CD14-positive monocyte (primary cell): ENCODE measurements around the gene SDR42E1. TPM values are rescaled to one million over a fixed set of nuclear protein-coding genes. Genes with fewer than 3 reads are reported as not detected.

Source experiments
- DNase-seq, 3 donors: peaks; one replicate each; pipeline ENCODE4 v3.0.0-alpha.2; 2011 to 2022
- H2AFZ ChIP-seq: 2 replicates; pipeline ENCODE4 v1.6.0; 2012; ENCODE audit warnings: mild to moderate bottlenecking, low read depth, low read length, inconsistent platforms; ENCODE audit not compliant: insufficient read depth, poor library complexity, severe bottlenecking
- H3K27ac ChIP-seq, 2 donors: 1 replicate in 1 of 2; 2 replicates in 1 of 2; pipeline ENCODE4 v1.5.1; 2012 to 2013; ENCODE audit warnings: low read length in 2 of 2, control low read depth in 1 of 2, inconsistent platforms in 1 of 2, low read depth in 1 of 2, mild to moderate bottlenecking in 1 of 2
- H3K27me3 ChIP-seq, 2 donors: one replicate each; pipeline versions ENCODE4 v1.6.0 to v1.6.1; 2011 to 2013; ENCODE audit warnings: low read length in 2 of 2; ENCODE audit not compliant: control insufficient read depth in 2 of 2, insufficient read depth in 2 of 2
- H3K36me3 ChIP-seq, 2 donors: replicated peaks in 1 of 2; 1 replicate in 1 of 2; 2 replicates in 1 of 2; pipeline versions ENCODE4 v1.5.1 to v1.6.1; 2012 to 2013; ENCODE audit warnings: low read length in 2 of 2, control low read depth in 1 of 2, inconsistent platforms in 1 of 2, mild to moderate bottlenecking in 1 of 2; ENCODE audit not compliant: insufficient read depth in 2 of 2, control insufficient read depth in 1 of 2
- H3K4me1 ChIP-seq, 2 donors: 1 replicate in 1 of 2; 2 replicates in 1 of 2; pipeline versions ENCODE4 v1.5.1 to v1.6.1; 2012 to 2013; ENCODE audit warnings: low read length in 2 of 2, control low read depth in 1 of 2, inconsistent platforms in 1 of 2, mild to moderate bottlenecking in 1 of 2, moderate library complexity in 1 of 2; ENCODE audit not compliant: insufficient read depth in 2 of 2, control insufficient read depth in 1 of 2
- H3K4me2 ChIP-seq: replicated peaks from 2 replicates; pipeline ENCODE3; 2012; ENCODE audit warnings: low read length, moderate library complexity, mild to moderate bottlenecking; ENCODE audit not compliant: poor library complexity, severe bottlenecking; ENCODE audit errors: extremely low read depth
- H3K4me3 ChIP-seq, 3 experiments: fragments of 200-600 bp in 1 of 3; sonication (generic) in 1 of 3; replicated peaks in 1 of 3; 1 replicate in 2 of 3; 2 replicates in 1 of 3; pipeline ENCODE4 v1.5.1; 2011 to 2013; ENCODE audit warnings: low read length in 3 of 3, mild to moderate bottlenecking in 3 of 3, control low read depth in 2 of 3, low read depth in 2 of 3, inconsistent platforms in 1 of 3, moderate library complexity in 1 of 3
- H3K79me2 ChIP-seq: 2 replicates; pipeline ENCODE4 v1.6.0; 2012; ENCODE audit warnings: mild to moderate bottlenecking, control low read depth, inconsistent platforms, low read length, moderate library complexity; ENCODE audit not compliant: insufficient read depth
- H3K9ac ChIP-seq: 2 replicates; pipeline ENCODE4 v1.6.0; 2017; ENCODE audit warnings: low read length, mild to moderate bottlenecking; ENCODE audit not compliant: insufficient read depth, poor library complexity, severe bottlenecking
- H3K9me3 ChIP-seq, 2 donors: replicated peaks in 1 of 2; 1 replicate in 1 of 2; 2 replicates in 1 of 2; pipeline versions ENCODE4 v1.5.1 to v1.6.1; 2012 to 2013; ENCODE audit warnings: low read length in 2 of 2, control low read depth in 1 of 2; ENCODE audit not compliant: control insufficient read depth in 1 of 2, insufficient read depth in 1 of 2
- H4K20me1 ChIP-seq: 2 replicates; pipeline ENCODE4 v1.6.0; 2012; ENCODE audit warnings: mild to moderate bottlenecking, low read length, control low read depth, moderate library complexity; ENCODE audit not compliant: insufficient read depth
- H3K27ac Mint-ChIP-seq, 7 donors: one replicate each; pipeline ENCODE4 v1.8.0; 2020; ENCODE audit warnings: mild to moderate bottlenecking in 7 of 7, mixed read lengths in 7 of 7, moderate library complexity in 6 of 7, inconsistent platforms in 2 of 7
- H3K27me3 Mint-ChIP-seq, 3 donors: one replicate each; pipeline ENCODE4 v1.8.0; 2021 to 2022; ENCODE audit warnings: low read depth in 3 of 3, mild to moderate bottlenecking in 3 of 3, mixed read lengths in 3 of 3, moderate library complexity in 3 of 3, inconsistent platforms in 1 of 3
- H3K36me3 Mint-ChIP-seq, 2 donors: one replicate each; pipeline ENCODE4 v1.8.0; 2020; ENCODE audit warnings: mixed read lengths in 2 of 2, inconsistent platforms in 1 of 2, mild to moderate bottlenecking in 1 of 2
- H3K4me1 Mint-ChIP-seq: one replicate; pipeline ENCODE4 v1.8.0; 2020; ENCODE audit warnings: mild to moderate bottlenecking, mixed read lengths
- H3K4me3 Mint-ChIP-seq, 2 donors: one replicate each; pipeline ENCODE4 v1.8.0; 2020; ENCODE audit warnings: mild to moderate bottlenecking in 2 of 2, mixed read lengths in 2 of 2, moderate library complexity in 1 of 2
- H3K9me3 Mint-ChIP-seq, 7 donors: one replicate each; pipeline ENCODE4 v1.8.0; 2020 to 2022; ENCODE audit warnings: mixed read lengths in 7 of 7, mild to moderate bottlenecking in 6 of 7, moderate library complexity in 6 of 7, inconsistent platforms in 2 of 7
- CTCF ChIP-seq: fragments of 200-600 bp; IDR thresholded peaks from one replicate; pipeline ENCODE4 v1.8.0; 2022; ENCODE audit warnings: antibody characterized with exemption, mild to moderate bottlenecking
- WGBS: methylation state at CpG from one replicate; pipeline ENCODE4 v1.1.5; 2013; ENCODE audit warnings: missing lambda C conversion rate; ENCODE audit not compliant: insufficient coverage; 5-methylcytosine and 5-hydroxymethylcytosine counted together
- intact Hi-C, 2 donors: fragments of 100-400 bp; cut with micrococcal nuclease; formaldehyde crosslinking; loops; one replicate each; pipeline versions ENCODE4 v1.15.0 to v1.15.1; 2023
- polyA plus RNA-seq, 3 donors: library from polyadenylated mRNA; depleted of rRNA in 1 of 3; unstranded in 2 of 3; stranded (reverse) in 1 of 3; fragments of 300-500 nt in 2 of 3; fragments of >200 nt in 1 of 3; fragmentation: Illumina TruSeq in 2 of 3; gene quantifications; 1 replicate in 2 of 3; 2 replicates in 1 of 3; pipeline ENCODE4 v1.2.3, GENCODE V29; 2012 to 2021

The SDR42E1 gene
- polyA plus RNA-seq, 3 donors = under 0.01 TPM; not detected in 2

DNA sequence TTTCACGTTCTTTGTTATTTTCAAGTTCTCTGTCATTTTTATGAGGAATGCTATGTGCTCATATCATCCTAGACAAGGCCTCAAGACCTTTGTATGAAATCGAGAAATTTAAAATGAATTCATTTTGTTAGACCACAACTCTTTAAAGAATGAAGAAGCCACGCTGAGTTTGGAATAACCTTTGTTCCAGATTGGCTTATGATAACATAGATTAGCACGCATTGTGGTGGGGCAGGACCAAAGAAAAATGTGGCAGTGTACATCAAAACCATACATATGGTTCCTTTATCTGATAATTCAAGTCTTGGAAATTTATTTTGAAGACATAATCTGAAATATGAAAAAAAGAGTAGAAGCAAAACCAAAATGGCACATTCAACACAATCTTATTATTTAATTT lies 26.0 kb upstream of the SDR42E1 start:
- WGBS = no CpG with 5 or more reads among the region's 4 CpGs
- no peaks in the 10 kb centered on the region for H3K79me2 ChIP-seq
- no peak overlapping the region for H3K4me3 ChIP-seq
- DNase-seq = no peak
- no peaks in the 10 kb centered on the region for H3K9me3 ChIP-seq
- no peak overlapping the region for H3K9ac ChIP-seq
- no peaks in the 10 kb centered on the region for H3K36me3 ChIP-seq
- Mint-ChIP-seq H3K27me3 (peaks cover 2 to 12% (median 6%) of the 10 kb centered on the region in 3 donors), H3K27ac (no peak overlapping the region), H3K4me3 (no peak overlapping the region), H3K4me1 (no peaks in the 10 kb centered on the region), H3K9me3 (peaks cover 0 to 3% (median 0%) of the 10 kb centered on the region in 7 donors), H3K36me3 (no peaks in the 10 kb centered on the region)
- no peak overlapping the region for H3K27ac ChIP-seq
- H3K27me3 ChIP-seq = no peaks in the 10 kb centered on the region
- intact Hi-C loops = no loop called here
- no peak overlapping the region for H2AFZ ChIP-seq
- no peak overlapping the region for H3K4me2 ChIP-seq
- no peak for TF ChIP-seq CTCF
- H4K20me1 ChIP-seq = no peaks in the 10 kb centered on the region
- H3K4me1 ChIP-seq = no peaks in the 10 kb centered on the region

- 80% methylated on average over 4 of the region's 6 CpGs for WGBS
- Mint-ChIP-seq H3K4me3 (no peak within 1 kb of the TSS), H3K27ac (no peak within 1 kb of the TSS), H3K27me3 (peaks cover 0 to 12% (median 6%) of the 10 kb centered on the region in 3 donors), H3K36me3 (no peaks in the 10 kb centered on the region), H3K4me1 (no peaks in the 10 kb centered on the region), H3K9me3 (no peaks in the 10 kb centered on the region)
- no peak for DNase-seq
- H3K36me3 ChIP-seq = no peaks in the 10 kb centered on the region
- no peaks in the 10 kb centered on the region for H3K4me1 ChIP-seq
- no peaks in the 10 kb centered on the region for H3K9me3 ChIP-seq
- no peak for TF ChIP-seq CTCF
- H3K27ac ChIP-seq = no peak within 1 kb of the TSS
- H2AFZ ChIP-seq = no peak within 1 kb of the TSS
- H3K79me2 ChIP-seq = no peaks in the 10 kb centered on the region
- H4K20me1 ChIP-seq = no peaks in the 10 kb centered on the region
- H3K27me3 ChIP-seq = no peaks in the 10 kb centered on the region
- intact Hi-C loops = loop anchor here (5.0 kb wide), 1 partner anchor 197 kb away; no protein-coding TSS in a partner anchor
- H3K4me3 ChIP-seq = no peak within 1 kb of the TSS
- H3K9ac ChIP-seq = no peak within 1 kb of the TSS
- no peak within 1 kb of the TSS for H3K4me2 ChIP-seq
These were observed 23.8 kb upstream of the SDR42E1 start, which contains the start of gene HSD17B2 for GRCh38 chr16:82034981-82035612. TSS of gene HSD17B2 (plus strand) at chr16:82035253. CDS start at chr16:82035425, 172 bp downstream.
